Measurements from ENCODE around the gene SPC25. TPM values are rescaled to one million over a fixed set of nuclear protein-coding genes. Genes with fewer than 3 reads are reported as not detected.

The SPC25 gene
- total RNA-seq, 1 donor: 1.1 TPM

DNA sequence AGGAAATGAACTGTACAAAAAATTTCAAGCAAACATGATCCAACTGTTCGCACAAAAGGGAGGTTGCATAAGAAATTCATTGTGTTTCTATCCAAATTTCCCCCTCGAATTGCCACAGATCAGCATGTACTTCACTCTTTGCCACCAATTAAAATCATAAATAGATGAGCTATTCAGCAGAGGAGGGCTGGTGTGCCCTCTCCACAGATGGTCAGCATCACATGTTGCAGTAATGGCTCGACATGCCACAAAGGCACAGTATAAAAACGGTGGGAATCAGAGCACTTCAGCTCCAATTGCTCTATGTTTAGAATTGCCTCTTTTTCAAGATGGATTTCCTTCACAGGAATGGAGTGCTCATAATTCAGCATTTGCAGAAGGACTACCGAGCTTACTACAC, 10.8 kb upstream of the SPC25 start, which contains the start of gene G6PC2:
Gene G6PC2, plus strand, starts transcription at position 289 of the 400 bp plus-strand sequence. Its CDS starts 41 bp downstream, at position 330.
- H3K36me3 ChIP-seq (ENCODE audit: insufficient read depth, low read length): no peaks in the 10 kb centered on the region
- no peaks in the 10 kb centered on the region for H3K79me2 ChIP-seq (ENCODE audit: insufficient read depth, low read length)
- no peak within 1 kb of the TSS for H3K27ac ChIP-seq (ENCODE audit: low read depth, low read length)
- no peaks in the 10 kb centered on the region for H3K4me1 ChIP-seq (ENCODE audit: insufficient read depth, low read length)
- H3K27me3 ChIP-seq (ENCODE audit: insufficient read depth, low read length): peaks cover 38% of the 10 kb centered on the region
- TF ChIP-seq CTCF (IDR thresholded peaks at IDR 0.05; ENCODE audit: extremely low read depth, low read depth, low read length): no peak
- H2AFZ ChIP-seq (ENCODE audit: low read length): no peak within 1 kb of the TSS
- H3K4me2 ChIP-seq (ENCODE audit: insufficient read depth, low read length): no peak within 1 kb of the TSS
- DNase-seq (ENCODE audit: insufficient read length, low spot score, missing footprints): no peak
- H4K20me1 ChIP-seq (ENCODE audit: insufficient read depth, low read length): no peaks in the 10 kb centered on the region
- H3K9me3 ChIP-seq (ENCODE audit: low read depth, low read length): no peaks in the 10 kb centered on the region
- H3K4me3 ChIP-seq (ENCODE audit: insufficient read depth, low read length): no peak within 1 kb of the TSS

GRCh38 chr2:168897449-168897848, 7.2 kb upstream of the SPC25 start:
- H3K79me2 ChIP-seq (ENCODE audit: insufficient read depth, low read length): no peaks in the 10 kb centered on the region
- no peak overlapping the region for H3K4me2 ChIP-seq (ENCODE audit: insufficient read depth, low read length)
- TF ChIP-seq CTCF (IDR thresholded peaks at IDR 0.05; ENCODE audit: extremely low read depth, low read depth, low read length): no peak
- H2AFZ ChIP-seq (ENCODE audit: low read length): no peak overlapping the region
- H3K4me1 ChIP-seq (ENCODE audit: insufficient read depth, low read length): no peaks in the 10 kb centered on the region
- H3K36me3 ChIP-seq (ENCODE audit: insufficient read depth, low read length): no peaks in the 10 kb centered on the region
- H4K20me1 ChIP-seq (ENCODE audit: insufficient read depth, low read length): no peaks in the 10 kb centered on the region
- no peak overlapping the region for H3K4me3 ChIP-seq (ENCODE audit: insufficient read depth, low read length)
- H3K27me3 ChIP-seq (ENCODE audit: insufficient read depth, low read length): peaks cover 20% of the 10 kb centered on the region
- H3K9me3 ChIP-seq (ENCODE audit: low read depth, low read length): no peaks in the 10 kb centered on the region
- H3K27ac ChIP-seq (ENCODE audit: low read depth, low read length): no peak overlapping the region
- DNase-seq (ENCODE audit: insufficient read length, low spot score, missing footprints): no peak

- Histone ChIP-seq H3K4me1 (ENCODE audit: insufficient read depth, low read length) (no peaks in the 10 kb centered on the region), H3K27ac (ENCODE audit: low read depth, low read length) (no peak overlapping the region), H3K4me2 (ENCODE audit: insufficient read depth, low read length) (no peak overlapping the region), H3K36me3 (ENCODE audit: insufficient read depth, low read length) (no peaks in the 10 kb centered on the region), H3K27me3 (ENCODE audit: insufficient read depth, low read length) (peaks cover 19% of the 10 kb centered on the region), H4K20me1 (ENCODE audit: insufficient read depth, low read length) (no peaks in the 10 kb centered on the region), H2AFZ (ENCODE audit: low read length) (no peak overlapping the region), H3K79me2 (ENCODE audit: insufficient read depth, low read length) (no peaks in the 10 kb centered on the region), H3K9me3 (ENCODE audit: low read depth, low read length) (no peaks in the 10 kb centered on the region), H3K4me3 (ENCODE audit: insufficient read depth, low read length) (no peak overlapping the region)
- TF ChIP-seq CTCF (IDR thresholded peaks at IDR 0.05; ENCODE audit: extremely low read depth, low read depth, low read length): no peak
- DNase-seq (ENCODE audit: insufficient read length, low spot score, missing footprints): no peak
Observed at GRCh38 chr2:168896783-168897182, 6.6 kb upstream of the SPC25 start.

DNA sequence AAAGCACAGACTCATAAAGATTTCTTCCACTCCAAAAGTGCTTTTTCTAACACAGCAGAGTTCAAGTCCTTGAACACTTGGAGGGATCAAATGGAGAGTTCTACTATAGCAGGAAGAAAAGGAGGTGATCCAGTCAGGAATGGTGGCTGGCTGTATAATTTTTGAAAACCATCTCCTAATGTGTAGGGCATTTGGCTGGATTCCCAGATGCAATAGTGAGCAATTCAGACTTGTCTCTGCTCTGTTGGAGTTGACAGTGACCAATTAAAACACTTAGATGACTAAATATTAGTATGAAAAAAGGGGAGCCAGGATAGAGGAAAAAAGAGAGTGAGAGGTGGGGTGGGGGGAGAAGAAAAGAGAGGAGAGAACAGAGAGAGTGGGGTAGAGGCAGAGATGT, 5.5 kb upstream of the SPC25 start:
- H3K9me3 ChIP-seq (ENCODE audit: low read depth, low read length): no peaks in the 10 kb centered on the region
- H2AFZ ChIP-seq (ENCODE audit: low read length): no peak overlapping the region
- H4K20me1 ChIP-seq (ENCODE audit: insufficient read depth, low read length): no peaks in the 10 kb centered on the region
- no peaks in the 10 kb centered on the region for H3K79me2 ChIP-seq (ENCODE audit: insufficient read depth, low read length)
- peaks cover 16% of the 10 kb centered on the region for H3K27me3 ChIP-seq (ENCODE audit: insufficient read depth, low read length)
- no peak overlapping the region for H3K27ac ChIP-seq (ENCODE audit: low read depth, low read length)
- no peak for TF ChIP-seq CTCF (IDR thresholded peaks at IDR 0.05; ENCODE audit: extremely low read depth, low read depth, low read length)
- no peaks in the 10 kb centered on the region for H3K4me1 ChIP-seq (ENCODE audit: insufficient read depth, low read length)
- no peaks in the 10 kb centered on the region for H3K36me3 ChIP-seq (ENCODE audit: insufficient read depth, low read length)
- H3K4me3 ChIP-seq (ENCODE audit: insufficient read depth, low read length): no peak overlapping the region
- no peak for DNase-seq (ENCODE audit: insufficient read length, low spot score, missing footprints)
- no peak overlapping the region for H3K4me2 ChIP-seq (ENCODE audit: insufficient read depth, low read length)
